Nephron progenitor cell (in vitro differentiated cells): ENCODE results near the gene NRDE2.
A peak's percentile ranks its signal among the peaks of the same experiment; 100 is the strongest.

Experiments used
- DNase-seq: peaks from one replicate; pipeline ENCODE4 v3.0.0; 2021
- H3K27ac Mint-ChIP-seq: 2 replicates; pipeline ENCODE4 v1.8.0; 2021; ENCODE audit warnings: mild to moderate bottlenecking, moderate library complexity, mixed read lengths
- H3K27me3 Mint-ChIP-seq: 2 replicates; pipeline ENCODE4 v1.8.0; 2021; ENCODE audit warnings: mild to moderate bottlenecking, low read depth, mixed read lengths; ENCODE audit not compliant: poor library complexity
- H3K36me3 Mint-ChIP-seq: 2 replicates; pipeline ENCODE4 v1.8.0; 2021; ENCODE audit warnings: low read depth, mixed read lengths
- H3K4me1 Mint-ChIP-seq: 2 replicates; pipeline ENCODE4 v1.8.0; 2021; ENCODE audit warnings: mixed read lengths
- H3K4me3 Mint-ChIP-seq: 2 replicates; pipeline ENCODE4 v1.8.0; 2021; ENCODE audit warnings: mild to moderate bottlenecking, moderate library complexity, mixed read lengths
- H3K9me3 Mint-ChIP-seq: 2 replicates; pipeline ENCODE4 v1.8.0; 2021; ENCODE audit warnings: mild to moderate bottlenecking, moderate library complexity, mixed read lengths
- TF ChIP-seq, protein P1 (sequence below): fragments of 200-600 bp; sonication (generic); IDR thresholded peaks from 2 replicates; pipeline ENCODE4 v1.5.0; 2021; ENCODE audit warnings: antibody characterized with exemption

The NRDE2 gene

DNA sequence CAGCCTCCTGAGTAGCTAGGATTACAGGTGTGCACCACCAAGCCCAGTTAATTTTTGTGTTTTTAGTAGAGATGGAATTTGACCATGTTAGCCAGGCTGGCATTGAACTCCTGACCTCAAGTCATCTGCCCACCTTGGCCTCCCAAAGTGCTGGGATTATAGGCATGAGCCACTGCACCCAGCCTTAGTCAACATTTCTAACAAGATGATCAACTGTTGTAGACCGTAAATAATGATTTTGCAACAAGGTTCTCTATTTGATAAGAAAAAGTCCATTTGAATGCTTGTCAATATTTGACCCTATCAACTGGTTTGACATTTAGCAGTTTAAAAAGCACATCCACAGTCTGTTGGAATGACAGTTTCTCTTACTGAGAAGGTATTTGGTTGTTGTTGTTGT lies 25.2 kb upstream of the NRDE2 start:
- no peak for DNase-seq
- Mint-ChIP-seq H3K27me3 (no peaks in the 10 kb centered on the region), H3K4me1 (peaks cover 9% of the 10 kb centered on the region), H3K27ac (no peak overlapping the region), H3K36me3 (no peaks in the 10 kb centered on the region), H3K9me3 (no peaks in the 10 kb centered on the region), H3K4me3 (no peak overlapping the region)
- TF ChIP-seq, protein P1, sequence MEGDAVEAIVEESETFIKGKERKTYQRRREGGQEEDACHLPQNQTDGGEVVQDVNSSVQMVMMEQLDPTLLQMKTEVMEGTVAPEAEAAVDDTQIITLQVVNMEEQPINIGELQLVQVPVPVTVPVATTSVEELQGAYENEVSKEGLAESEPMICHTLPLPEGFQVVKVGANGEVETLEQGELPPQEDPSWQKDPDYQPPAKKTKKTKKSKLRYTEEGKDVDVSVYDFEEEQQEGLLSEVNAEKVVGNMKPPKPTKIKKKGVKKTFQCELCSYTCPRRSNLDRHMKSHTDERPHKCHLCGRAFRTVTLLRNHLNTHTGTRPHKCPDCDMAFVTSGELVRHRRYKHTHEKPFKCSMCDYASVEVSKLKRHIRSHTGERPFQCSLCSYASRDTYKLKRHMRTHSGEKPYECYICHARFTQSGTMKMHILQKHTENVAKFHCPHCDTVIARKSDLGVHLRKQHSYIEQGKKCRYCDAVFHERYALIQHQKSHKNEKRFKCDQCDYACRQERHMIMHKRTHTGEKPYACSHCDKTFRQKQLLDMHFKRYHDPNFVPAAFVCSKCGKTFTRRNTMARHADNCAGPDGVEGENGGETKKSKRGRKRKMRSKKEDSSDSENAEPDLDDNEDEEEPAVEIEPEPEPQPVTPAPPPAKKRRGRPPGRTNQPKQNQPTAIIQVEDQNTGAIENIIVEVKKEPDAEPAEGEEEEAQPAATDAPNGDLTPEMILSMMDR: no peak

DNA sequence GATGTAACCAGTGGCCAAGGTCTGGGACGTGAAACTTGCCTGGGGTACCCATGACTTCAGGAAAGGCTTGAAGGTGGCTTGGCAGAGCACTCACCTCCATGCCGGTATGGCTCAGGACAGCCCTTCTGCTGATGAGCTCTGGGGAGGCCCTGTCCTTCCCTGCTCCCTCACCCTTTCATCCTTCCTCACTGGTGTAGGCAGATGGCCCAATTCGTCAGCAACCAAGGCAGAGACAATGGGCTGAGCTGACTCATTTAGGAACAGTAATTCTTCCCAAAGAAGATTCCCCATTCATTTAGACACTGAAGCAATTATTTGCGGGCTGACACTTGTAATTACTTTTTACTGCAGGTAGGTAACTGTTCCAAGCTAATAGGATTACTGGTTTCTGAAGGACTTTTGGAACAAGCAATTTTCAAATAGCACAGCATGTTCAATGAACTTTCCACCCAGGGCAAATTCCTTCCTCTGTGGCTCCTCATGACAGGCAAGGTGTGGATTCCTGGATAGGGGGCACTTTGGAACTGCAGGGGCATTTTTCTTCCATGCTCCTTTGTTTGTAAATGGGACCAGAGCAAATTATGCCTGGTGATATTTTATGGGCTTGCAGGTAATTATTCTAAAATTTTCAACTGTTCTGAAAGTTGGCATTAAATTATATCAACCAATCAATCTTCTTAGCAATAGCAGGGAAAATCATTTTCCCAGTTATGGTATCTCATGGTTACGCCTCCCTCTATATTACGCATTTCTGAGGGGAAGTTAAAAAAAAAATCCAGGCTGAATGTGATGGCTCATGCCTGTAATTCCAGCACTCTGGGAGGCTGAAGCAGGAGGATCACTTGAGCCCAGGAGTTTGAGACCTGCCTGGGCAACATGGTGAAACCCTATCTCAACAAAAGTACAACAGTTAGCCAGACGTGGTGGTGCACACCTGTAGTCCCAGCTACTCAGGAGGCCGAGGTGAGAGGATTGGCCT lies 24.1 kb upstream of the NRDE2 start:
- TF ChIP-seq, protein P1: no peak
- Mint-ChIP-seq H3K9me3 (no peaks in the 10 kb centered on the region), H3K27me3 (no peaks in the 10 kb centered on the region), H3K27ac (peak overlapping the region; percentile 39), H3K36me3 (no peaks in the 10 kb centered on the region), H3K4me1 (peaks cover 9% of the 10 kb centered on the region), H3K4me3 (no peak overlapping the region)
- DNase-seq: no peak

DNA sequence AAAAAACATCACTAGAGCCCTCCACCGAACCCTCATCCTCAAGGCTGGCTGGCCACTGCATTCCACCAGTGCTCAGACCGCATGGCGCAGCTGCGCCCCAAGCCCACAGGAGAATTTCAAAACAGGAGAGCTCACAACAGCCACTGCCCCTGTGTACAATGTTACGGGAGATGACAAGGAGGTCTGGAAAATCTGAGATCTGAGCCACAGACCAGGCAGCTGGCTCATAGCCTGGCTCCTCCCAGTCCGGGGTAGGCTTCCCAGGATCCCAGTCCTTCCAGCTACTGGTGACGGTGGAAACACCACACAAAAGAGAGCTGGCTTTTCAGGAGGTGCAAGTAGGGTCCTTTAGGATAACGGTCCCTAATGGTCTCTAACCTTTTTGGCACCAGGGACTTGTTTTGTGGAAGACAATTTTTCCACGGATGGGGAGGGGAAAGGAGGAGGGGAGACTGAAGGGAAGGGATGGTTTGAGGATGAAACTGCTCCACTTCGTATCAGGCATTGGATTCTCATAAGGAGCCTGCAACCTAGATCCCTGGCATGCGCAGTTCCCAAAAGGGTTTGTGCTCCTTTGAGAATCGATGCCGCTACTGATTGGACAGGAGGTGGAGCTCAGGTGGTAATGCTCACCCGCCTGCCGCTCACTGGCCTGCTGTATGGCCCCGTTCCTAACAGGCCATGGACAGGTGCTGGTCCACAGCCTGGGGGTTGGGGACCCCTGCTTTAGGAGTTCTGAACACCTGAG lies 23.0 kb upstream of the NRDE2 start:
- H3K4me1 Mint-ChIP-seq: peaks cover 9% of the 10 kb centered on the region
- H3K4me3 Mint-ChIP-seq: no peak overlapping the region
- H3K27me3 Mint-ChIP-seq: no peaks in the 10 kb centered on the region
- no peak overlapping the region for H3K27ac Mint-ChIP-seq
- no peaks in the 10 kb centered on the region for H3K9me3 Mint-ChIP-seq
- H3K36me3 Mint-ChIP-seq: no peaks in the 10 kb centered on the region
- DNase-seq: no peak
- TF ChIP-seq, protein P1: no peak

DNA sequence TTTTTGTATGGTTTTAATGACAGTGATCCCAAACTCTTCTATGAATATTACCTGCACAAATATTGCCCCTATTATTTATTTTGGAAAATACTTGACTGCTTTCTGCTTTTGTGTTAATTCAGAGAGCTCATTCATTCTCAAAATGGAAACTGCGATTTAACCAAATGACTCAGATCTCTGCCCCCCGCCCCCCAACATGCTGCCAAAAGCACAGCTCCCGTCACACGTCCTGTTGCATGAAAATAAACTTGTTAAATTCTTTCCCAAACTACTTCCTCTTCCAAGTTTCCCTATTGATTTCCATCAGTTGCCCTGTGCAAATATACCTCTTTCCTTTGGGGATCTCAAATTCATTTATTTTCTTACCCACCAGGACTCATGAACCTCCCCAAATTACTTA lies 18.0 kb upstream of the NRDE2 start:
- Mint-ChIP-seq H3K4me1 (no peaks in the 10 kb centered on the region), H3K27me3 (no peaks in the 10 kb centered on the region), H3K27ac (peak overlapping the region; percentile 36), H3K4me3 (no peak overlapping the region), H3K36me3 (no peaks in the 10 kb centered on the region), H3K9me3 (no peaks in the 10 kb centered on the region)
- no peak for DNase-seq
- TF ChIP-seq, protein P1: no peak

DNA sequence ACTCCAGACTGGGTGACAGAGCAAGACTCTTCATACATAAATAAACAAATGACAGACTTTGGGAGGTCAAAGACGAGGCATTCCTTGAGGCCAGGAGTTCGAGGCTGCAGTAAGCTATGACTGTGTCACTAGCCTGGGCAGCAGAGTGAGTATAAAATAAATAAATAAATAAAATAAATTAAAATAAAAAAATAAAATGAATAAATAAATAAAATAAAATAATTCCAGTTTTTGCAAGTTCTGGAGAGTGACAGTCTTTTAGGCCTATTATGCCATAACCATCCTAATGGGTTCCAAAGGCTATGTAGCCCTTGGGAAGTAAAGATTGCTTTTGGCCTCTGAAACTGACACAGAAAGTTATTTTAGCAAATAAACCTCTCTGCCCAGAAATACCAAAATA lies 16.5 kb upstream of the NRDE2 start:
- H3K4me1 Mint-ChIP-seq: no peaks in the 10 kb centered on the region
- no peaks in the 10 kb centered on the region for H3K9me3 Mint-ChIP-seq
- TF ChIP-seq, protein P1: no peak
- DNase-seq: no peak
- no peaks in the 10 kb centered on the region for H3K27me3 Mint-ChIP-seq
- H3K36me3 Mint-ChIP-seq: no peaks in the 10 kb centered on the region
- no peak overlapping the region for H3K4me3 Mint-ChIP-seq
- H3K27ac Mint-ChIP-seq: no peak overlapping the region
